Endothelial cell of hepatic sinusoid (primary cell): Measurements from ENCODE around the gene TGFBR3.

Source experiments
- in situ Hi-C: cut with HindIII; loops from 2 replicates; pipeline ENCODE4 v1.10.0; 2017; ENCODE audit warnings: low sequenced_read_pairs

TGFBR3 gene

DNA sequence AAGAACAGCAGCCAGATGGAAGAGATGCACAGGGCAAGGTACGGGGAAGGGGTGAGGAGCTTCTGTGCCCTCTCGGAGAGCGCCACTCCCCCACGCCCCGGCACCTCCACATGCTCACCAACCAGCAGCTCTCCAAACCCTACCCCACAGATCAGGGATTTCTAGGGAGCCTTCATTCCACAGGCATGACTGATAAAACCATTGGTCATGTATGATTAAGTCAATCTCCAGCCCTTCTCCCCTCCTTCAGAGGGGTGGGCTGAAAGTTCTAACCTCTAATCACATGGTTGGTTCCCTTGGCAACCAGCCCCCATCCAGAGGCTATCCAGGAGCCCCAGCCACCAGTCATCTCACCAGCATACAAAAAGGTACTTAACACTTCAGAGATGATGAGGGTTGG, 144.7 kb downstream of the TGFBR3 start:
- in situ Hi-C loops: no loop called here

DNA sequence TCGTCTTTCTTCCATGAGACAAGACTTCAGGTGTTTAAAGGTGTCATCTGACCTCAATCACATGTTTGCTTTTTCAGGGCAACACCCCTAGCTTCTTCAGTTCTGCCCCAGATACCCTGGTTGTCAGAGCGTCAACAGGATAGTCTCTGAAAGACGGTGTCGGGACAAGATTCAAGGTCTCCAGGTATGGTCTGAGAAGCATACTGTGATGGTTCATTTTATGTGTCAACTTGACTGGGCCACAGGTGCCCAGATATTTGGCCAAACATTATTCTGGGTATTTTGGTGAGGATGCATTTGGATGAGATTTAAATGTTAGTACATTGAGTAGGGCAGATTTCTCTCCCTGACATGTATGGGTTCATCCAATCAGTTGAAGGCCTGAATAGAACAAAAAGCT, 148.3 kb downstream of the TGFBR3 start:
- in situ Hi-C loops: no loop called here

DNA sequence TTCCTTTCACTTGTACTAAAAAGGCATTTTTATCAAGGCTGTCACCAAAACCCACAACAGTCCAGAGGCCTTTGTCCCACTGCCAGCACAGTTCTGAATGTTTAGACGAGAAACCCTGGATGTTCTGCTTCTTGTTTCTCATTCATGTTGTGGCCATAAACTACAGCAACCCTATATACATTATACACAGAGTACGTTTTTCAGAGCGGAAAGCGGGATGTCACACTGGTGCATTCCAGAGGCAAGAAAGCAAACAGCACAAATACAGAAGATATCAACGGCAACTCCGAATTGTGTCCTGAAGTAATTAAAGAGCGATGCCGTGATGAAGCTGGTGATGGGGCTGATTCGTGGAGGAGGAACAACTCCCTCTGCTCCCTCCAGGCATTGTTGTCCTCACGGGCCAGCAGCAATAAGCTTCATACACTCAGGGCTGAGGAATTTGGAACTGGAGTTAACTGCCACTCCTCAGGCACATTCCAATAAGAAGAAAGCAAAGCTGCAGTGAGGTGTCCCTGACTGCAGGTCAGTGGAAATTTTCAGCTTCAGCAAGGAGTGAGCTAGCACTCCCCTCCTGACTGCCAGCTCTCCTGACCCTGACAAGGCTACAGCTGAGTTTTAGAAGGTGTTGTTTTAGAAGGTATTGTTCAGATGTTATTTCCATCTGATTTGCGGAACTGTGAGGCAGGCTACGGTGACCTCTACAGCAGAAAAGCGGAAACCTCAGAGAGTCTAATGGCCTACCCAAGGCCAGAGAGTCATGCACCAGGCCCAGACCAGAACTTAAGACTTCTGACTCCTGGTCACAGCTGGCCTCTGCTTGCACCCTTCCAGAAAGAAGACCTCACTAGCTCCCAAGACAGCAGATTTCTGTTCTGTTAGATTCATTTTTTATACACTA, 149.0 kb downstream of the TGFBR3 start:
- in situ Hi-C loops: no loop called here

DNA sequence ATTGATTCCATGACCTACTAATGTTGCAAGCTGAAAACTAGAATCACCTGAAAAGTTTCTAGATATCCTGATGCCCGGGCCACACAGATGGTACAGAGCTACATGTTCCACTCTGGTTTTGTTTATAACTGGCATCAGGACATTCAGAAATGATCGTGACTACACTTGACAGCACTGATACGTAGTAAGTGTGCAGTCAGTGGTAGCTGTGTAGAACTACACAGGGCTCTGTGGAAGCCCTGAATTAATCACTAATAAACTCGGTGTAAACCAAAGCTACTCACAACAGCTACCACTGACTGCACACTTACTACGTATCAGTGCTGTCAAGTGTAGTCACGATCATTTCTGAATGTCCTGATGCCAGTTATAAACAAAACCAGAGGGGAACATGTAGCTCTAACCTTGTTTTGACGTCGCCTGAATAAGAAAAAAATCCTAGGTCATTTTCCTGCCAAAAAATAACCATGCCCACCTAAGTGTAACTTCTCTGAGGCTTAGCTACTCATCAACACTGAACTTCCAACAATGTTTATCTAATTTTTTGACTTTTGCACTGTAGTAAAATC, 149.7 kb downstream of the TGFBR3 start:
- in situ Hi-C loops: no loop called here

DNA sequence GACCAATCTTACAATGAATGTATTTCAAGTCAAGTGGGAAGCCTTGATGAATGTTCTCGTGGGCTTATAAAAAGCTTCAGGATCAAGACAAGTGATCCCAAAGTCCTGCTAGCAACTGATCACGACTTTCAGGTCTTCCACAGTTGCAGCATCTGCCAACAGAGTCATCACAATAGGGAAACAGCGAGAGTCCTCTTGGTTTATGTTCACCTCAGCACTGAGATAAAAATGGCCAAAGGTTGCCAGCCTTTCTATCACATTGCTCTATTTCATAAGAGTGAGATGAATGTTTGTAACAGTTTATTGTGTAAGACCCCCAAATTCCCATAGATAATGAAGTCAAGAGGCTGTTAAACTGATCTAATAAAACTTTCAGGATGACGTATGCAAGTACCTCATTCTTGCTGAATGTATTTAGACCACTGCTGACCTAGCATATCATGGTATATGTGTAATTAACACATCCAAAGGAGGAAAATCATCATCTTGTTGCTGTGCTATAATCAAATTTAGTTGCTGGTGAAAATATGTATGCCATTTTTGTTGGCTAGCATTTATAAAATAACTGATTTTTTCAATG, 150.6 kb downstream of the TGFBR3 start:
- in situ Hi-C loops: no loop called here

DNA sequence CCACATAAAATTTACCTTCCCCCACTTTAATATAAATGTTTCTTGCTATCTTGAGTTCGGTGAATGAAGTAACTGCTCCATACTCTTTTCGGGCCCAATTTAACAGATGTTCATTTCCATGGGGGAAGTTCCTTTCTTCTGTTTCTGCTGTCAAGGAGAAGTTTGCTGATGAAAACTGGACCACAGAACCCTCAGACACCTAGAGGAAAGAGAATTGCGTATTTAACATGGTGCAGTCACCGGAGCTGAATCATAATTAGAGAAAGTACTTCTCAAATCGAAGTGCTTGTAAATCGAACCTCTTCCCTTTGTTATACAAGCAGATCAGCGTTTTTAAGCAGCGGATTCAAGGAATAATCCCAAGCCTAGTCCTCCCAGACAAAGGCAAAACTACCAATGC, 151.2 kb downstream of the TGFBR3 start:
- in situ Hi-C loops: no loop called here

DNA sequence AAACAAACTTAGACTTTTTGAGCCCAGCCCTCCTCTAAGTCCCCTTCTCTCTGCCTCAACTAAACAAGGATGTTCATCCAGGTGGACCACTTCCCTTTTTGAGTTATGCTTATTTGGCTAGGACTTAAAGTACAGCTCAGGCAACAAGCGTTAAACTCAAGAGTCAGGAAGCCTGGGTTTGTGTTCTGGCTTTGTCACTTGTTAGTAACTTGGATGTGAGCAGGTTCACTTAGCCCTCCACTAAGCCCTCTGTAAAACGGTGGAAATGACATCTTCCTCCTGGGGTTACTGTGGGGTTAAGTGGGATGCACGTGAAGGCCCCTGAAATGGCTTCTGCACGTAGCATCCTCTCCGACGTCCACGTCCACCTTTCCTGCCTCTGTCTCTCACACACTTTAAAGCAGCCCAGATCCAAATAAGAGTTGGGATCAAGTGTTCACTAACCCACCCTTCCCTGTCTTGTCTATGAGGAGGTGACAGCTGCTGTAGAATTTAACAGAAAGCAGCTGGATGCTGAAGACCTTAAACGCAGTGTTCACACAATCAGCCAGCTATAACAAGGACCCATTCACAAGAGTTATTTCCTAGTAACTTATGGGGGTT, 152.7 kb downstream of the TGFBR3 start:
- in situ Hi-C loops: no loop called here

DNA sequence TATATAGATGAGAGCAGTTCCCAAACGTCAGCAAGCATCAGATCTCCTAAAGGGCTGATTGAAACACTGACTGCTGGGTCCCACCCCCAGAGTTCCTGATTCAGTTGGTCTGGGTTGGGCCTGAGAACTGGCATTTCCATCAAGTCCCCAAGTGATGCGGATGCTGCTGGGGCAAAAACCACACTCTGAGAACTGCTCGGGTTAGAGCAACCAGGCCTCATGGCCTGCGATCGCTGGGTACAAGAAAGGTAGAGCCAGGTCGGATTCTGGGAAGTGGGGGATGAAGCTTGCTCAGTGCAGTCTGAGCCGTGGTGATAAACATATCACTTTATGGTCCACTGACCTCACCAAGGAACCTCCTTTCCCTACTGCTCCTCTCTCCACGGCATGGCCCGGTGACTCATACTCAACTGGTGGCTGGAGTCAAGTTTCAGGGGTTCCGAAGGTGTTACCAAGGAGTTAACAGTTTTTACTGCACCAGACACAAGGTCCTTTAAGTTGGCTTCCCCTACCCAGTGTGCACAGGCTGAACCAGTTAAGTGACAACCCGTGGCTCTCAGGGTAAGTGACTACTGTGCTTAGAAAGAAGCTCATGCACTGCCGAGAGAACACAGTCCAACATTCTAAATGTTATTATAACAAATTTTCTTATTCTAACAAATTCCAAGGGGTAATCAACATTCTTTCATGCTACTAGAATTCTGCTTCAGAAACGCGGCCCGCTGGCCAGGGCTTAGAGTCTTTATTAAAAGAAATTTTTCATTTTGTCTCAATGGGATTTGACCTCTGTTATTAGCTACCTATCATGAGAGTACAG, 153.5 kb downstream of the TGFBR3 start:
- in situ Hi-C loops: no loop called here

DNA sequence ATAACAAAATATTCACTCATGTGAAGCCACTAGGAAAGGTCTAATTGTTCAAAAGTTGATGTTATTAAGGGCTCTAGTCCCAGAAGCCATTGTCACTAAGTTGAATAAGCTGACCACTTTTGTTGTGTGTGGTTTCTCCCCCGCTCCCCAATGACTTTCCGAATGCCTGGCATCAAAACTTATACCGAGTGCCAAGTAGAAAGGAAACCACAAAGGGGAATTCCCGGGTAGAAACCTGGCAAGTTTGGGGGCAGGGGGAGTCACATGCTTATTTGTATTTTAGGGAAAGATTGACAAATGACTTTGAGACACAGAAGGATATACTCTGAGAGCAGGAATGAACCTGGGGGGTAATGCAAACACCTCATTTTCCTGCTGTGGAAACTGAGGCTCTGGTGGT, 154.1 kb downstream of the TGFBR3 start:
- in situ Hi-C loops: no loop called here

DNA sequence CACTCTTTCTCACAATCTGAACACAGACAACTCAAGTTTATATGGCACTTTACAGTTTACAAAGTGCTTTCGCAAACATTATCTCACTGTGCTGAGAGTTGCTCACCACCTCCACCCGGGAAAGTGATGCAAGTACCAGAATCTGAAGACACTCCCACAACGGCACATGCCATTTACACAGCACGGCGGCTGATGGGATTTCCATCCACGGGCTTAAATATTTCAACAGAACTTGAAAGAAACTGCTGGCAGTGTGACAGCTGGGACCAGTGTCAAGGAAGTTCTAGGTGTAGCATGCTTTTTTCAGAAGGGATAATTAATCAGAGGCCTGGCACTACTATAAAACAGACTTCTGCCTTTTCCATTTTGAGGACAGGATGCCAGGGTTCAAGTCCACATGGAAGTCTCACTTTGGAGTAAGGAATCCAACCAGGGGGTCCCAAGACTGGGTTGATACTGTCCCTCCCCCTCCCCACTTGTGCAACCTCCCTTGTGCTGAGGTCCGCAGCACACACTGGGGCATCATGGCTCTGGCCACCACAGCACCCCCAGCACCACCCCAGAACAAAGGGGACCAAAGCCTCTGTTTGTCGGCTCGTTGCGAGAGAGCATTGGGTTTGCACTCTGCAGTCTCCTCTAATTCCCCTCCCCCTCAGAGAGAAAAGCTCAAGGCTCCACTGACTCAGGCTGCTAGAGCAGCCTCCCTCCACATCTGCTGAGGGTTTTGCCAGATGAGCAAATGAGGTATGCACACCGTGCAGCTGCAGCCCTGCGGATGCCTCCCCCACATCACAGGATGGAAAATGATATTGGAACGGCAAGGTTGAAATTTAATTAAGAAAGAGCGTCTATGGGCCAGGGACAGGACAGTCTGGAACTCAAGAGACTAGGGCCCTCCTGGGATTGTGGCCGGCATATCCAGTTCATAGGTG, 154.9 kb downstream of the TGFBR3 start:
- in situ Hi-C loops: no loop called here

DNA sequence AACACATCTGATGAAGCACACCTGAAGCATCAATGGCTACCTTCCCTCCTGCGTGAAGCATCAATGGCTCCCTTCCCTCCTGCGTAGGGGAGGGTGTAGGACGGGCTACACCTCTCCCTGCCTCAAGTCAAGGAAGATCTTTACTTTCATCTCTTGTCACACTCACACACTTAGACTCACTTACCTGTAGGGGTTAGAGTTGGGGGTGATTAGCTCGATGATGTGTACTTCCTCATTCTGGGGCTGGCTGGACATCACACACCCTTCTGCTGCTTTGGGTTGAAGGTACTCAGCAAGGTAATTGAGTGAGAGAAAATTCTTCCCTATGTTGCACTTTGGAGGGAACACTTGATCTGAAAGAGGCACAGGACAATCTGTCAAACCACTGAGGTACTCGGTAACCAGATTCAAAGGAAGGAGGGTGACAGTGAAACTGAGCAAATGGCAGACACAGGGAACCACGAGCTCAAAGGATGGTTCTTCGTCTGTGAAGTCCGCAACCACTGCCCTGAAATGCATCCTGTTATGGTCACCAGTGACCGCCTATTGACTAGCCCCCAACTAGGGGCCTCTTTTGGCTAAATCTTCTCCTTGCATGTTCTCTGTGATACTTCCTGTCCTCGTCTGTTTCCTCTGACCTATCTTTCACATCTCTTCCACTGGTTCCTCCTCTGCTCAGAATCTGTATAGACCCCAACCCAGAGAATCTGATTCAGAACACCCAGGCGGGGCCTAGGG, 156.2 kb downstream of the TGFBR3 start:
- in situ Hi-C loops: no loop called here

DNA sequence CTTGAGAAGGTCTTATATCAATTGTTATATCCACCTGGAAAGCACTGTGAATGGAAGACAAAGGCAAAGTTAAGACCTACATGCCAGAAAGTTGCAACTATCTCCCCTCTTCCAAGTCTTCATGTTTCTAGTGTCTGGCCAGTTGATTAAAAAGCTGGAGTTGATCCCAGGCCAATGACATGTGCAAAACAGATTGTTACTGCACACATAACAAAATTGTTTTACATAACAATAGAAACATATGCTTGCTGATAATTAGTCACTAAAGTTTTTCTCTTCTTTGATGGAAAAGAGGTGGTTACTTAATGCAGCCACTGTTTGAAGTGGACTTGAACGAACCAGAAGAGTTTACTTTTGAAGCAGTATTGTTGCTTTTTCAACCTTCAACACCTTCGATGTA, 158.2 kb downstream of the TGFBR3 start:
- in situ Hi-C loops: no loop called here

DNA sequence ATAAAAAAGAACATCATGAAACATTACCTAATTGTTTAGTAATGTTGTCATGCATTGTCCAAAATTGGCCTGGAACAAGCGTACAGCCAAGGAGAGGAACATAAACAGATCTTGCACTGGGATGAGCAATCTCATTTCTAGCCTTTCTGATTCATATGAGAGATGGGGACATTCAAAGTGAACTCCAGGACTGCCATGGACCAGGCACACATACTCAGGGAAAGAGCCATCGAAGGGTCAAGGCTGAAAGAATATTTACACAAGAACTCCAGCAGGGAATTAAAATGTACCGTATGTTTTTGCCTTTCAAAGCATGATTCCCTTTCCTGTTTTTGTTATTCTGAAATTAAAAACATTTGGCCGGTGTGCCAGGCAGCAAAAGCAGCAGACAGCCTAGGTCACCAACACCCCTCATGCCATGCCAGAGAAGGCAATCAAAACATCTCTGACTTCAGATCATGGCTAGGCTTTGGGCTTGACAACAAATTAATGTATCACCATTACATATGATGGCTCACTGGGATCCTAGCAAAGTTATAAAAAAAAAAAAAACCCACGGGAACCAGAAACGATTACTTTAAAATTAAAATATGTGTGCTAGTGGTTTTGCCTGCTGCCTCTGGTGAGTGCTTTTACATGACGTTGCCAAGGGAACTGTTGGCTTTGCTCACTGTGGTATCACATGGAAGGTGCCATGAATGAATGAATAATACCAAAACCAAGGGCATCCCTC, 159.8 kb downstream of the TGFBR3 start:
- in situ Hi-C loops: no loop called here

DNA sequence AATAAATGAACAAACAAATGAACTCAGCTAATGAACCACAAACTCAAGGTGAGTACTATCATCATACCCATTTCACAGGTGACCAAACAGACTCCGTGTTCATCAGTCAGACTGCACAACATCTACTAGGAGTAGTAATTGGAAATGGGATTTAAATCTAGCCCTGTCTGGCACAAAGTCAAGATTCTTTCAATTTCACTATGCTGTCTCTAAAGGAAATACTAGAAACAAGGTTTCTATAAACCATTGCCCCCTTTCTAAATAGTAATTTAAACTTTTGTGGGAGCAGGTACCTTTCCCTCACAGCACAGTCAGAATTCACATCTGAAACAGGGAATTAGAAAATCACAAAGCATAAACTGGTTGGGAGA, 160.3 kb downstream of the TGFBR3 start:
- in situ Hi-C loops: no loop called here

DNA sequence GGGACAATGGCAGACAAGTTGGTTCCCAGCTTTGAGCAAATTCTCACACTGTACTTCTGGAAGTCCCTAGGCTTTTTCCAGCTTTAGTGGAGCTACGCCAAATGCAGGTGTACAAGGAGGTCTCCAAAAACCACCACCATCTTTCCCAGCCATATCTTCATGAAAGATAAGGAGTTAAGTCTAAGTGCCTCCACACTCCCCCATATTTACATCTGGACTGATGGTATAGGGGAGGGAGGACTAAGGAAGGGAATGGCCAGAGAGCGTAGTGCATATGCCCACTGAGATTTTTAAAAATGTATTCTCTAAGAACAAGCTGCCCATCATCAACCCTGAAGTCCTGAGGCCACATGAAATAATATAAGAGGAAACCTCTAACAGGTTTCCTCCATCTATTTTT, 161.3 kb downstream of the TGFBR3 start:
- in situ Hi-C loops: no loop called here

DNA sequence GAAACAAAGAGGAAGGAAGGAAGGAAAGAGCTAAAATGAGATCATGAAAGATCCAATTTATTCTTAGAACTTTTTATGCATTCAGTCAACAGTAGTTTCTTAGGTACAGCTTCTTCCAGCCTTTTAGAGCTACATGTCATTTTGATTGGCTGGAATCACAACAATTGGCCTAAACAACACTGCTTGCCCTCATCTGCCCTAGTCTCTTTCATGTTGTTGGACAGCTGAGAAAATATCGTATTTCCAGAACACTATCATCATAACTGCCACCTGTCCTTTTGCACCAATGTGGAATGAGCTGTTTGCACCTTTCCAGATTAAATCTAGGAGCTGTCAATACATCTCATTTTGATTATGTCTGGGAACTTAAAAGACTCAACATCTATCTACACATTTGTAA, 161.7 kb downstream of the TGFBR3 start:
- in situ Hi-C loops: no loop called here

DNA sequence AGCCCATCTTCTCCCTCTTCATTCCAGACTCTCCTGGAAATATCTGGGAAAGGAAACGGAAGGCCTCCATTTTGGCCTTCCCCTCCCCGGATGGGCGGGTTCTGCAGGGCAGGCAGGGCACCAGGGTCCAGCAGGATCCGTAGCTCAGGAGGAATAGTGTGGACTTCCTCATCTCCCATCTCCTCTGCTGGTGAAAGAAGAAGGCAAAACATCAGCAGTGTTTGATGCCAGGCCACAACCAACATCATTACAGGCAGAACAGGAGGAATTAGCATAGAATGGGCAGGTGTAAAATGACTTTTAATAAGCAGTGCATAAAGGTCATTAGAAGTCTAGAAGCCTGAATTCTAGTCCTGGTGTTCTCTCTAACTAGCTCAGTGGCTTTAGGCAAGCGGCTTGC, 165.9 kb downstream of the TGFBR3 start:
- in situ Hi-C loops: no loop called here

DNA sequence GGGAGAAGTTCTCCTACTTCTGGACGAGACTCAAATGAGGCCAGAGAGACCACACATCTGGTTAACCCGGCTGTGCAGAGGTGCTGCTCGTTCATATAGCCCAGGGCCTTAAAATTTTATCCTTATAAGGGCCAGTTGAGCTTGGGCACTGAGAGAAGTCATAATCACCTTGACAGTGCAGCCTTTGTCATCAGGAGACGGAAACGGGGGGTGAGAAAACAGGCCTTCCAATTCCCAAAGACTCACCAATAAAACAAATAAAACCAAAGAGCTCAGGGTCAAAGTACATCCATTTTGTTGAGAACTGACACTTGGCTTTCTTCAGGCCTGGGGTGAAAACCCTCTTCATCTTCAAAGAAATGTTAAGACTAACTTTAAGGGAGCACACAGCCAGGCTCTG, 167.1 kb downstream of the TGFBR3 start:
- in situ Hi-C loops: loop anchor here (5.0 kb wide), 1 partner anchor 67 kb away; no protein-coding TSS in a partner anchor
